CD14-positive monocyte (primary cell): ENCODE data around the gene SELL. TPM values are rescaled to one million over a fixed set of nuclear protein-coding genes. Genes with fewer than 3 reads are reported as not detected.
"Not testable (repeated sequence)": the region's sequence is repeated elsewhere in the genome, so short reads cannot be mapped to it uniquely, and the experiment has no call there.

ENCODE experiments used
- DNase-seq, 3 donors: peaks; one replicate each; pipeline ENCODE4 v3.0.0-alpha.2; 2011 to 2022
- H2AFZ ChIP-seq: 2 replicates; pipeline ENCODE4 v1.6.0; 2012; ENCODE audit warnings: mild to moderate bottlenecking, low read depth, low read length, inconsistent platforms; ENCODE audit not compliant: insufficient read depth, poor library complexity, severe bottlenecking
- H3K27ac ChIP-seq, 2 donors: 1 replicate in 1 of 2; 2 replicates in 1 of 2; pipeline ENCODE4 v1.5.1; 2012 to 2013; ENCODE audit warnings: low read length in 2 of 2, control low read depth in 1 of 2, inconsistent platforms in 1 of 2, low read depth in 1 of 2, mild to moderate bottlenecking in 1 of 2
- H3K27me3 ChIP-seq, 2 donors: one replicate each; pipeline versions ENCODE4 v1.6.0 to v1.6.1; 2011 to 2013; ENCODE audit warnings: low read length in 2 of 2; ENCODE audit not compliant: control insufficient read depth in 2 of 2, insufficient read depth in 2 of 2
- H3K36me3 ChIP-seq, 2 donors: replicated peaks in 1 of 2; 1 replicate in 1 of 2; 2 replicates in 1 of 2; pipeline versions ENCODE4 v1.5.1 to v1.6.1; 2012 to 2013; ENCODE audit warnings: low read length in 2 of 2, control low read depth in 1 of 2, inconsistent platforms in 1 of 2, mild to moderate bottlenecking in 1 of 2; ENCODE audit not compliant: insufficient read depth in 2 of 2, control insufficient read depth in 1 of 2
- H3K4me1 ChIP-seq, 2 donors: 1 replicate in 1 of 2; 2 replicates in 1 of 2; pipeline versions ENCODE4 v1.5.1 to v1.6.1; 2012 to 2013; ENCODE audit warnings: low read length in 2 of 2, control low read depth in 1 of 2, inconsistent platforms in 1 of 2, mild to moderate bottlenecking in 1 of 2, moderate library complexity in 1 of 2; ENCODE audit not compliant: insufficient read depth in 2 of 2, control insufficient read depth in 1 of 2
- H3K4me2 ChIP-seq: replicated peaks from 2 replicates; pipeline ENCODE3; 2012; ENCODE audit warnings: low read length, moderate library complexity, mild to moderate bottlenecking; ENCODE audit not compliant: poor library complexity, severe bottlenecking; ENCODE audit errors: extremely low read depth
- H3K4me3 ChIP-seq, 3 experiments: fragments of 200-600 bp in 1 of 3; sonication (generic) in 1 of 3; replicated peaks in 1 of 3; 1 replicate in 2 of 3; 2 replicates in 1 of 3; pipeline ENCODE4 v1.5.1; 2011 to 2013; ENCODE audit warnings: low read length in 3 of 3, mild to moderate bottlenecking in 3 of 3, control low read depth in 2 of 3, low read depth in 2 of 3, inconsistent platforms in 1 of 3, moderate library complexity in 1 of 3
- H3K79me2 ChIP-seq: 2 replicates; pipeline ENCODE4 v1.6.0; 2012; ENCODE audit warnings: mild to moderate bottlenecking, control low read depth, inconsistent platforms, low read length, moderate library complexity; ENCODE audit not compliant: insufficient read depth
- H3K9ac ChIP-seq: 2 replicates; pipeline ENCODE4 v1.6.0; 2017; ENCODE audit warnings: low read length, mild to moderate bottlenecking; ENCODE audit not compliant: insufficient read depth, poor library complexity, severe bottlenecking
- H3K9me3 ChIP-seq, 2 donors: replicated peaks in 1 of 2; 1 replicate in 1 of 2; 2 replicates in 1 of 2; pipeline versions ENCODE4 v1.5.1 to v1.6.1; 2012 to 2013; ENCODE audit warnings: low read length in 2 of 2, control low read depth in 1 of 2; ENCODE audit not compliant: control insufficient read depth in 1 of 2, insufficient read depth in 1 of 2
- H4K20me1 ChIP-seq: 2 replicates; pipeline ENCODE4 v1.6.0; 2012; ENCODE audit warnings: mild to moderate bottlenecking, low read length, control low read depth, moderate library complexity; ENCODE audit not compliant: insufficient read depth
- H3K27ac Mint-ChIP-seq, 7 donors: one replicate each; pipeline ENCODE4 v1.8.0; 2020; ENCODE audit warnings: mild to moderate bottlenecking in 7 of 7, mixed read lengths in 7 of 7, moderate library complexity in 6 of 7, inconsistent platforms in 2 of 7
- H3K27me3 Mint-ChIP-seq, 3 donors: one replicate each; pipeline ENCODE4 v1.8.0; 2021 to 2022; ENCODE audit warnings: low read depth in 3 of 3, mild to moderate bottlenecking in 3 of 3, mixed read lengths in 3 of 3, moderate library complexity in 3 of 3, inconsistent platforms in 1 of 3
- H3K36me3 Mint-ChIP-seq, 2 donors: one replicate each; pipeline ENCODE4 v1.8.0; 2020; ENCODE audit warnings: mixed read lengths in 2 of 2, inconsistent platforms in 1 of 2, mild to moderate bottlenecking in 1 of 2
- H3K4me1 Mint-ChIP-seq: one replicate; pipeline ENCODE4 v1.8.0; 2020; ENCODE audit warnings: mild to moderate bottlenecking, mixed read lengths
- H3K4me3 Mint-ChIP-seq, 2 donors: one replicate each; pipeline ENCODE4 v1.8.0; 2020; ENCODE audit warnings: mild to moderate bottlenecking in 2 of 2, mixed read lengths in 2 of 2, moderate library complexity in 1 of 2
- H3K9me3 Mint-ChIP-seq, 7 donors: one replicate each; pipeline ENCODE4 v1.8.0; 2020 to 2022; ENCODE audit warnings: mixed read lengths in 7 of 7, mild to moderate bottlenecking in 6 of 7, moderate library complexity in 6 of 7, inconsistent platforms in 2 of 7
- CTCF ChIP-seq: fragments of 200-600 bp; IDR thresholded peaks from one replicate; pipeline ENCODE4 v1.8.0; 2022; ENCODE audit warnings: antibody characterized with exemption, mild to moderate bottlenecking
- WGBS: methylation state at CpG from one replicate; pipeline ENCODE4 v1.1.5; 2013; ENCODE audit warnings: missing lambda C conversion rate; ENCODE audit not compliant: insufficient coverage; 5-methylcytosine and 5-hydroxymethylcytosine counted together
- intact Hi-C, 2 donors: fragments of 100-400 bp; cut with micrococcal nuclease; formaldehyde crosslinking; loops; one replicate each; pipeline versions ENCODE4 v1.15.0 to v1.15.1; 2023
- polyA plus RNA-seq, 3 donors: library from polyadenylated mRNA; depleted of rRNA in 1 of 3; unstranded in 2 of 3; stranded (reverse) in 1 of 3; fragments of 300-500 nt in 2 of 3; fragments of >200 nt in 1 of 3; fragmentation: Illumina TruSeq in 2 of 3; gene quantifications; 1 replicate in 2 of 3; 2 replicates in 1 of 3; pipeline ENCODE4 v1.2.3, GENCODE V29; 2012 to 2021

SELL gene
- polyA plus RNA-seq, 3 donors, result 153 to 1,885 (median 1,118) TPM

DNA sequence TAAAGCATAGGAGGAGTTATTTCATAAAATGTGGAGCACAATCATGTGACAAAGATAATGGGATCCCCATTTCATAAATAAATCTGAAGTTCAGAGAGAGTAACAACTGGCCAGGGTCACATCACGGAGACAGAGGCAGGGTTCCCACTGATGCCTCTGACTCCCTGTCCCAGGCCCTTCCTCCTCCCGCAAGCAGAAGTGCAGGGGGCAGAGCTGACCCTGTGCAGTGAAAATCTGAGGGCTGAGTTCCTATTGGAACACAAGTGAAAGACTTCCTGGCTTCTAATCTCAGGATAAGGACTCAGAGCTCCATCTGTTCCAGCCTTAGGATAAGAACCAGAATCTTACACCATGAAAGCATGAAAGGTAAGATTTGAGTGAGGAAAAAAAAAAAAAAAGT is 22.0 kb downstream of the SELL start:
- no peak overlapping the region for H3K4me2 ChIP-seq
- no peak overlapping the region for H3K27ac ChIP-seq
- H3K27me3 ChIP-seq, result no peaks in the 10 kb centered on the region

GRCh38 chr1:169688377-169688776 is 23.0 kb downstream of the SELL start:
- DNase-seq, H4K20me1 ChIP-seq, H3K4me3 Mint-ChIP-seq, H3K27ac Mint-ChIP-seq, H3K27me3 Mint-ChIP-seq, H3K27ac ChIP-seq, H3K4me3 ChIP-seq, H3K4me2 ChIP-seq, H3K9ac ChIP-seq, intact Hi-C loops, H3K9me3 Mint-ChIP-seq, H3K79me2 ChIP-seq, H3K27me3 ChIP-seq, H3K9me3 ChIP-seq, H2AFZ ChIP-seq: not testable (repeated sequence)
- peaks cover 10 to 19% of the 10 kb centered on the region in 2 donors for H3K36me3 ChIP-seq
- Mint-ChIP-seq H3K36me3 (peaks cover 28 to 31% of the 10 kb centered on the region in 2 donors), H3K4me1 (peaks cover 40% of the 10 kb centered on the region)
- H3K4me1 ChIP-seq, result peaks cover 38 to 39% of the 10 kb centered on the region in 2 donors
- 100% methylated on average over 1 of the region's 5 CpGs for WGBS

More for the DNA sequence above, 22.0 kb downstream of the SELL start:
- Histone ChIP-seq H3K79me2 (peaks cover 2% of the 10 kb centered on the region), H3K36me3 (peaks cover 10 to 19% of the 10 kb centered on the region in 2 donors), H2AFZ (peak overlapping the region; percentile 6), H3K9ac (no peak overlapping the region), H4K20me1 (no peaks in the 10 kb centered on the region), H3K4me3 (no peak overlapping the region), H3K4me1 (peaks cover 44 to 45% of the 10 kb centered on the region in 2 donors), H3K9me3 (no peaks in the 10 kb centered on the region)
- Mint-ChIP-seq H3K27ac (peak overlapping the region in 5 of 7 donors; percentile 16 to 64 (median 36)), H3K36me3 (peaks cover 38 to 41% of the 10 kb centered on the region in 2 donors), H3K4me3 (no peak overlapping the region), H3K9me3 (no peaks in the 10 kb centered on the region), H3K4me1 (peaks cover 51% of the 10 kb centered on the region), H3K27me3 (no peaks in the 10 kb centered on the region)
- no peak for TF ChIP-seq CTCF
- WGBS, result 63% methylated on average over 1 of the region's 2 CpGs
- intact Hi-C loops, result no loop called here
- DNase-seq, result no peak
